ENCODE results near the gene BTLA.
"Not testable (repeated sequence)": the region's sequence is repeated elsewhere in the genome, so short reads cannot be mapped to it uniquely, and the experiment has no call there.

BTLA gene

DNA sequence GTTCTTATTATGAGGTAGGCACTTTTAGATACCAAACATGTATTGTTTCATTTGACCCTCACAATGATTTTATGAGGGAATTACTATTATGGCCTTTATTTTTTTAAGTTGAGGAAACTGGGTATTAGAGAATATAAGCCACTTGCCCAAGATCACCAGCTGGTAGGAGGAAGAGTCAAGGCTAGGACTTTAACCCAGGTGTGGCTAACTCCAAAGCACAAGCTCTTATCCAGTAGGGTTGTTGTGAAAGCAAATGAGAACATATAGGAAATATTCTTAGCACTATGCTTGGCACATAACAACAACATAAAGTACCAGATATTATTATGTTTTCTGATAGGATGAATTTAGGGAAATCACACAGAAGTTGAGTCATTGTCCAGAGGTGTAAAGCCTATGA is 7.9 kb downstream of the BTLA start:
- no peak for DNase-seq

DNA sequence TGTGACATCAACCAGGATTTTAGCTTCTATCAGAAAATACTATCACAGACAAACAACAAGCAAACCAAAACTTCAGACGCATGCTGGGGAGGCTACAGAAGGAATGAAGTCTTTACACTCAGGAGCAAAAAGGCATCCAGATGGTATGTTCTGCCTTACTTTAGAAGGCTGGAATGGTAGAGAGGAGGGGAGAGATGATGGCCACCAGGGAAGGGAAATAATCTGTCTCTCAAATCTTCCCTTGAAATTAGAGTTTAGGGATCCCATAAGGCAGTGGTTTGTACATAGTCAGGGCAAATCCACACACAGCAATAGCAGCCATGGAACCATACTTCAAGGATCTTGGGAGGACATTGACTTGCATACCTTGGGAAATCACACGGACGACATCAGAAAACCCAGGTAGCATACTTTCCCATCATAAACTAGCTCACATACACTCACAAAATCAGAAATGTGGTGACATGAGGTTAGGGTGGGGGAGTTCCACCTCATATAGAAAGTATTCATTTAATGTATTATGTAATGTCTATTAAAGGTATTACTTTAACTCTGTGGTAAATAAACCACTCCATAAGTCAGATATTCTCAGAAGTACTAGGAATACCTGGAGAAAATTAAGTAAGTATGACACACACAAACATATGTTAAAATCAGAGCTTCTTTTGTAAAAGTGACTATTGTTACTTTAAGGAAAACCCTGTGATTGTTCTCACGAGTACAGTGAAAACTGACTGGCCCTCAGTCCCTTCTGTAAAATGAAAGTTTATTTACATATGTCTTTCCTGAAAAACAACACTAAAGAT is 9.4 kb downstream of the BTLA start:
- DNase-seq, result no peak

DNA sequence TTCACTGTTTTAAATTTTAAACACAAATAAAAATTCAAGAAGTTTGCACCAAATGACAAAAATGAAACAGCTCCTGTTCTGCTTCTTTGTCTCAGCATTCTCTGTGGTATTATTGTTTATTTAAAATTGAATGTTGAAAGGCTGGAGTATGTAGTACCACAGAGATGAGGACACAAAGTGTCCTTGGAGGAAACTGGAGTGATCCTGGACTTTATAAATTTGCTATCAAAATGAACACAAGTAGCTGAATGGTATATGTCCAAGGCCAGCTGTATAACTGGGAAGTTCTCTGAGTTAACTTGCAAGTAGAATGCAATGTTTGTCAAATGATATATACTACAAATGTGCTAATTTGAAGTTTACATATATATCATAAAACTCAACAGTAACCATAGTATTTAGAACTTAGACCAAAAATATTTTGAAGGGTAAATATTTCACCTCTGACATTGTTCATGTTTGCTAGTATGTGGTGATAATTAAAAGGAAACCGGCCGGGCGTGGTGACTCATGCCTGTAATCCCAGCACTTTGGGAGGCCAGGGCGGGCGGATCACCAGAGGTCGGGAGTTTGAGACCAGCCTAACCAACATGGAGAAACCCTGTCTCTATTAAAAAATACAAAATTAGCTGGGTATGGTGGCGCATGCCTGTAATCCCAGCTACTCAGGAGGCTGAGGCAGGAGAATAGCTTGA is 12.3 kb downstream of the BTLA start:
- no peak for DNase-seq

DNA sequence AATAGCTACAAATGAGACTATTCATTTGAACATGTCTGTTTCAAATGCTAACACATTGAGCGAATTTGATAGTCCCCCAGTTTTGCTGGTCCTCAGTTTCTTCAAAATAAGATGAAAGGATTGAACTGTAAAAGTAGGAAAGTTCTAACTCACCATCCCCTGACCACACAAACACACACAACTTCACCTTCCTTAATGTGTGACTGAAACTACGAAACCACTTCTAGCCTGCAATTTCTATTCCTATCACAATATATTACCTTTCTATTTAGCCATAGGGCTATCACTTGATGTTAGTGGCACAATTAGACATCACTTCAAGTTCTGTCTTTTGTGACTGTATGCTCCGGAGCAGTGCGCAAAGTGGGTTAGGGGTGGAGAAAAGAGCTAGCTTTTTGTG is 14.9 kb downstream of the BTLA start:
- DNase-seq, result no peak

GRCh38 chr3:112482675-112483074 is 16.6 kb downstream of the BTLA start:
- no peak for DNase-seq

DNA sequence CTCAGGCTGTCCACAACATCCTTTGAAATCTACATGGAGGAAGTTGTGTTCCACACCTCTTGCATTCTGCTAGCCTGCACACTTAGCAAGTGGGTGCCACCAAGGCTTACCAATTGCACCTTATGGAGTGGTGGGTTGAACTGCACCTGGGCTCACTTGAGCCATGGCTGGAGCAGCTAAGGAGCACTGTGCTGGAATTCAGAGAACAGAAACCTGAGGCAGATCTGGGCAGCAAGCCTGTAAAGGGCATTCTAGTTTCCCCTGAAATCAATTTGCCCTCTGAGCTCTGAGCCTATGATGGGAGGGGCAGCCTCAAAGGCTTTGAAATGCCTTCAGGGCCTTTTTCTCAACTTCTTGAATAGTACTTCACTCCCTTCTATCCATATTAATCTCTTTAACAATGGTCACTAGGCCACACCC is 18.0 kb downstream of the BTLA start:
- DNase-seq, result no peak

GRCh38 chr3:112477891-112478290 is 21.4 kb downstream of the BTLA start:
- no peak for DNase-seq

GRCh38 chr3:112476346-112476745 is 22.9 kb downstream of the BTLA start:
- DNase-seq, result no peak

DNA sequence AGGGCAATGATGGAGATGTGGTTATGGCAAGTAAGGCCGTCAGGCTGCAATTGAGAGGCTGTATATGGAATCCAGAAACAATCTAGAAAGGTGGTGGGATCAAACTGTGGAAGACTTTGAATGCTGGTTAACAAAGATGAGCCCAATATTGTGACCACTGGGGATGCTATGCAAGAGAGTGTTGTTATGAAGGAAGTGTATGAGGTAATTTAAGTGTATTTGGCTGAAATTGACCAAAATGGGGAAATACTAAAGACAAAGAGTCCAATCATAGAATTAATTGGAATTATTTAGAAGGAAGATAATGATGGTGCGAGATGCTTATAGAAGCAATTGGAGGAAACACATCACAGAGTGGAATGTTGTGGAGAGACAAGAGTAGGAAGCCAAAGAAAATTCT is 24.5 kb downstream of the BTLA start:
- DNase-seq, result no peak

DNA sequence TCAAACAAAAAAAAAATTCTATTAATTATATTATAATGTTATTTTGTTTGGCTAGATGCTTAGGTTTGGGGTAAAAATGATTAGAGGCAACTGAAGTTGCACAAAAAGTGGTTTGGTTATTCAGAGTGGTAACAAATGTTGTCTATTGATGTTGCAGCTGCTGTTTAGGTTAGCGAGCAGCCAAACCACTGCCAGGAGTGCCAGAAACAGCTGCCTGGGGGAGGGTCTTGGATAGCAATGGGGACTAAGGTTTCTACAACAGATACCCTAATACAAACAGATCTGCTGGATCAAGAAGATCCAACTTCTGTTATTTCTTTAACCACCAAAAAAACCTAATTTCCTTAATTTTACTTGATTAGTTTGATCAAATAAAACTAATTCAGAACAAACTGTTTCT is 26.6 kb downstream of the BTLA start:
- no peak for DNase-seq

- DNase-seq, result no peak
Observed at GRCh38 chr3:112471596-112472325, 27.5 kb downstream of the BTLA start.

DNA sequence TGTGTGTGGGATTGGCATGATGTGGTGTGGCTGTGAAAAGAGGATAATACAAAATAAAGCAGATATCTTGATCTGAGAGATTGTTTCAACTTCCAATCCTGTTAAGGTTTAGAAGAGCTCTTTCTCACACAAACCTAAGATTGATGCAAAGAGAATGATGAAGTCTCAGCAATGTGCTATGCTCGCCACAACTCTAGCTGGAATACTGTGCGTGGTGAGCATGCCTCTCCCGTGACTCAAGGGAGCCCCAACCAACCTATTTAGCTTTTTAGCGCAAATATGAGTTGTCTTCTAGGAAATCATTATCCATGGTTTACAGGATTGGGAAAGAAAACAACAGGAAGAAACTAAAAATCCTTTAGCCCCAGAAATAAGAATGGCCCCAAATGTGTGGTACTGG is 28.5 kb downstream of the BTLA start:
- DNase-seq, result no peak

- no peak for DNase-seq
Observed at GRCh38 chr3:112469671-112470070, 29.6 kb downstream of the BTLA start.

DNA sequence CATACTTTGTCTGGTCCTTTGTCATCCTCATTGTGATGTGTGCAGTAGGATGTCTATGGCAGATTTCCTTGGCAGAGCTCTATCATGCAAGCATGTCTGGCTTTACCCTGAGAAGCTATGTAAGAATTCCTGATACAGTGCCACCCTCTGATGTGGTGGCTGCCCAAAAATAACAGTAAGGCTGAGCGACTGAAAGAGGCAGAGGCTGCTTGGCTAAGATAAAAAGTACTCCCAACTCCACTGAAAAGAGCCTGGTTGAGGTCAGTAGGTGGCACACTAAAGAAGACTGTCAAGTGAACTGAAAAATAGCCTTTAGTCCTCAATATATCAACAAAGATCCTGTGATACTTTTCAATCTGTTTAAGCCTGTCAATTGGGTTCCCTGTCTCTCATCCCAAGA is 31.7 kb downstream of the BTLA start:
- peak in 1 of 58 donors; percentile 1 for DNase-seq

DNA sequence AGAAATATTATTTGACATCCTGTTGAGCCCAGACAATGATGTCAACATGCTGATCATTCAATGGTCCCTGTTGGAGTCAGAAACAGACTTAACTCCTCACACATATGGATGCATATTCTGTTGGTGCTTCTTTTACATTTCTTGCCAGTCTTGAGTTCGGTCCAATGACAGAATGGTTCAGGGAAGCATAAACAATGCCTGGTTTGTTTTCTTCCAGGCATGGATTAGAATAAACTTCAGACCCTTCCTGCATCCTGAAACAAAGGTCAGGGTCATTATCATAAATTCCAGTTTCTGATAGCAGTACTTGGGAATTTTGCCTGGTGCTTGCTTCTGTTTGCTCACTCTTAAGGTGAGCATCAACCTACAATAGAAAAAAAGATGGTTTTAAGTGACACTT is 33.3 kb downstream of the BTLA start:
- DNase-seq, result no peak

- no peak for DNase-seq
Observed at GRCh38 chr3:112464264-112464663, 35.0 kb downstream of the BTLA start.

GRCh38 chr3:112463250-112463649 is 36.0 kb downstream of the BTLA start:
- DNase-seq, result no peak

DNA sequence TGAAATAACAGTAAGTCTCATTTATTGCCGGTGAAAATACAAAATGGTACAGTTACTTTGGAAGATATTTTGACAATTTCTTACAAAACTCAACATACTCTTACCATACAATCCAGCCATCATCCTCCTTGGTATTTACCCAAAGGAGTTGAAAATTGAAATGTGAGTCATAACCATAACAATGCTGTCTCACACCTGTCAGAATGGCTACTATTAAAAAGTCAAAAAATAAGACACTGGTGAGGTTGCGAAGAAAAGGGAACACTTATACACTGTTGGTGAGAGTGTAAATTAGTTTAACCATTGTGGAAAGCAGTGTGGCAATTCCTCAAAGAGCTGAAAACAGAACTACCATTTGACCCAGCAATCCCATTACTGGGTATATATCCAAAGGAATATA is 37.5 kb downstream of the BTLA start:
- DNase-seq, result not testable (repeated sequence)

GRCh38 chr3:112460519-112461195 is 38.6 kb downstream of the BTLA start:
- DNase-seq, result no peak

GRCh38 chr3:112459750-112460149 is 39.5 kb downstream of the BTLA start:
- DNase-seq, result no peak

DNA sequence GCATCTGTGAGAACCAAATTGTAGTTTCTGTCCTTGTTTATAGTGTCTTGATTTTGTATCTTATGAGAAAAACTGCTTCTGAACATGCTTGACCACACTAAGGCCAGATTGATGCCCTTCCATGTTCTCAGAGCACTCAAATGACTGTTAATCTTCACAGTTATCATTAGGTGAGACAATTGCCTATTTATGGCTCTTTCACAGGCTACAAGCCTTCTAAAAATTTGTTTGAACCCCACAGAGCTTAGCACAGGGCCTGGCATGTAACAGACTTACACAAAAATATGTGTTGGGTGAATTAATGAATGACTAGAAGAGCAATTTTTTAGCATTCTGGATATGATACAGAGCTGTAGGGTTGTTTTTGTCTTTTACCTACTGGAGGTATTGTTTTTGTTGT is 43.1 kb downstream of the BTLA start:
- no peak for DNase-seq

DNA sequence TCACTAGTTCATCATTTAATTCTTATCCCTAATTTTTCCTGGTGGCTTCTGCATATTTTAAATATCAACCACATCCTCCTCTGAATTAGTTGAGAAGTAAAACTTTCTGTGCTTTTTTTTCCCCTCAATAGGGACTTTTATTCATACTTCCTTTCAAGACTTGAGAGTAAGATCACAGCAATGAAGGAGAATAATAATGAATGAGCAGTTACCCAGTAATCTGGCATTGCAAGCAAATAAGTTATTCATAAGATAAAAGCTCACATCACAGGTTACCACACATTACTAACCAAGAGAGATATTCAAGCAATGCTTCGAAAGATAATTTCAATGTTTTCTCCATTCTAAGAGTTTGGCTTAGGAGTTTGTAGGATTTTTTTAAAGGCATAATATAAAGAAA is 50.3 kb downstream of the BTLA start:
- DNase-seq, result no peak

All from anterior cingulate cortex (tissue), 58 donors.